NCI-H774 (cell line): Measurements from ENCODE around the gene FGF18.
A peak's percentile ranks its signal among the peaks of the same experiment; 100 is the strongest.

Source experiments
- DNase-seq: peaks from one replicate; lab custom pipeline; 2025; lab: John Stamatoyannopoulos, UW

FGF18 gene

DNA sequence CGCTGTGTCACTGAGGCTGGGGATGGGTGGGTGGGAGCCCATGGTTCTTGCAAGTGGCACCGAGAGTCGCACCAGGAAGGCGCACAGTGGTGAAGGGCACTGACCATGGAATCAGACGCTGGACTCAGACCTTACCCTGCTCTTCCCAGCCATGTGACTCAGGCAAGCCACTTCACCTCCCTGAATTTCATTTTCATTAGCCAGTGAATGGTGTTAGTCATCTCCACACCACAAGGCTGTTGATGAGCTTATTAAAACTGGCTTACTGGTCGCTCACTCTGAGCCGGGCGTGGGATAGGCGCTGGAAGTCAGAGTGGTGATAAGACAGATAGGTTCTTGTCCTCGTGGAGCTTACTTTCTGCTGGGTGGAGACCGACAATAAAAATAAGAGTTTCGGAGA is 25.1 kb downstream of the FGF18 start:
- DNase-seq, result no peak

DNA sequence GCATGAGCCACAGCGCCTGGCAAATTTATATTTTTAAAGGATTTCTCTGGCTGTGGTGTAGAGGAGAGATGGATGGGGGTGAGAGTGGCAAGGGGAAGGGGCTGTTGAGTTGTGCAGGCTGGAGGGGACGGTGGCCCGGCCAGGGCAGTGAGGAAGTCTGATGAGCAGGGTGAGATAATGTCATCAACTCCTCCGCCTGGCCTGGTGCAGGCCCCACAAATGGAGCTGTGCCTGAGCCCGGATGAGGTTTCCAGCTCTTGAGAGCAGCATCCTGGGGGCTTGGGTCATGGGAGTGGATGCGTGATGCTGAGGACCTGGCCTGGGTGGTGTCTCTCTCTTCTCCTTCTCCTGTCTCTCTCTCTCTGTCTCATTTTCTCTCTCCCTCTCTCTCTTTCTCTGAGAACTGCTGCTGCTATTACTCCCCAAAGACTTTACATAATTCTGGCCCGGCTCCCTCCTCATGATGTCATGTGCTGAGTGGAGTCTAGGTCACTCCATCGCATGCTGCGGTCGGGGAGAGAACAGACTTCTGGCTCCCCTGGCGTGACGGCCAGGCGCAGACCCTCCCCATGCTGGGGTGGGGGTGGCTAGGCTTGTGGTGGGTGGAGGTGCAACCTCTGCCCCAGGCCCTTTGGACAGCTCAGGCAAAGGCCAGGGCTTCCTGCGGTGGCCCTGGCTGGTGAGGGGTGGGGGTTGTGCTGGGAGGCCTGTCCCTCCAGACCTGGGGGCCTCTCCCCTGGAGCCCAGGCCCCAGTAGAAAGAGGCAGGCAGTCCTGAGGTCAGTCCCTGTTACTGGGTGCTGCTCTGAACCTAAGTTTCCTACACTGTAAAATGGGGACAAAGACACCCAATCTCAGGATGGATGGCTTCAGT is 26.4 kb downstream of the FGF18 start:
- DNase-seq, result no peak

DNA sequence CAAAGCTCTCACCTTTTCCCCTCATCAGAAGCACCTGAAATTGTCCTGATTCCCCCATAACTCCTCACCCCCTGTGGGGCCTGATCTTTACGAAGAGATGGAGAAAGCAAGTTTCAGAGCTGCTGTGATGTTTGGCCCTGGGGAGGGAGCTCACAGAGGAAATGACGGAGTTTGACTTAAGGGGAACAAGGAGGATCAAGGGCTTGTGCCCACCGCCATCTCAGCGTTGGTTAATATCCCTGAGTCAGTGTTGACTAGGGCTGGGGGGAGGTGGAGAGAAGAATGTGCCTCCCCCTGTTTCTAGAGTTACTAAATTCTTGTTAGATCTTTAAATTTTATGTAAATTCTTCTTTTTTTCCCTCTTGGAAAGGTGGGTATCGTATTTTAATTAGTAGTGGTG is 27.8 kb downstream of the FGF18 start:
- no peak for DNase-seq

DNA sequence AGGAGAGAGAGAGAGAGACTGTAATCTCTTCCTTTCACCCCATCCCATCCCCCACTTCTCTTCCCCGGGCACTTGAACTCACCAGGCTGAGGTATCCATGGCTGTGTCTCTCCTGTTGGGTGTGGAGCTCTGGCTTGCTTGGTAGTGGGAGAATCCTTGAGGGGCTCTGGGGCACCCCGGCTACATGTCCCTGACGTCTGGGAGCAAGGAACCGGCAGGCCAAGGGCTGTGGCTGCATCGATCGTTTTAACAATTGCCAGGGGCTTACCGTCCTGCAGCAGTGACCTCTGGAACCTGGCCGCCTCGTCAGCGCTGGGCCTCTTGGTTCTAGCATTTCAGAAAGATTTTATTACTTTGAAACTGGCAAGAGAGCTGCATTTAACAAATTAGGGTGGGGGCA is 30.0 kb downstream of the FGF18 start:
- DNase-seq, result no peak

DNA sequence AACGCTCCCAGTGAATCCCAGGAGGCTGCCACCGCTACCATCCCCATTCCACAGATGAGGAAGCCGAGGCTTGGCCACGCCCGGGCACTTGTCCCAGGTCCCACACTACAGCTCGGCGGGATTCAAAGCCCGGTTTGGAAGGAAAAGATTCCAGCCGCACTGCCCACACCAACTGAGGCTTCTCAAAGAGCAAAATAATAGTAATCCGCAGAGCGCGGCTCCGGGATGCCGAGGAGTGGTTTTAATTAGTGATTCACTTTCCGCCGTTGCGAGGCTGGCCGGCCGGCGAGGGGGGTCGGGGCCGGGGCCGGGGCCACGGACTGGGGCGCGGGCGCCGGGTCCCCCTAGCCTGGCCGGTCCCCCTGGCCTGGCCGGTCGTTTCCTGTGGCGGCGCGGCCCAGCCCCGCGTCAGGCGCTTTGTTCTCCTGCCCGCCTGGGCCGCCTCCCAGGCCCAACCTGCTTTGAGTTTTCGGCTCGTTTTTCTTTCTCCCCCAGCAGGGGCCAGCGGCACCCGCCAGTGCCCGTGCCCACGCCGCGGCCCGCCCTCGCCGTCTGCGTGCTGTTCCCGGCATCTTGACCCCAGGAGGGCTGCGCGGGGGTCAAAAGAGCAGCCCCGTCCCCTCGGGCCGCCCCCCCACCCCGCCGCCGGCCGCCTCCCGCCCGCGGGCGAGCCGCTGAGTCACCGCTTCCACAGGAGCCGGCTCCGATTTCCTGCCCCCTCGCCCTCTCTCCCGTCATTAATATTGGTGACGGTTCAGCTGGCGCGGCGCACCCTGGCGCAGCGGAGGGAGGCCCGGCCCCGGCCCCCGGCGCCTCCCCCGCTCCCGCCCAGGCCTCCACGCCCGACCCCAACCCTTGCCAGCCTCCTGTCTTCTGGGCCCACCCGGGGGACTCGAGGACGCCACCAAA is 31.2 kb downstream of the FGF18 start:
- no peak for DNase-seq

DNA sequence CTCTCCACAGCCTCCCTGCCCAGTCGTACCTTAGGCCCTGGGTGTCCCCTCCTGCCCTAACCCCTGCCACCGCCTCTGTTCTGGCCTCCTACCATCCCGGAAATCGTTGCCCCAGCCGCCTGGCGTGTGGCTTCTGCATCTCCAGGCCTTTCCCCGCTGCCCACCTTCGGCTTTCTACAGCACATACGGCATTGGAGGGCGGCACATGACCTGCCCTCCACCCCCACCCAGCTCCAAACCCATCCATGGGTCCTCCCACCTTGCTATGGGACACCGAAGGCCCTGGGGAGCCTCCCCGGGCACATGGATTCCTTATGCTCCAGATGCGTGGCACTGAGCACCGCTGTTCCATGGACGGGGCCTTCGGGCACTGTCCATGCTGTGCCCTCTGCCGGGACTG is 32.0 kb downstream of the FGF18 start:
- DNase-seq, result no peak

DNA sequence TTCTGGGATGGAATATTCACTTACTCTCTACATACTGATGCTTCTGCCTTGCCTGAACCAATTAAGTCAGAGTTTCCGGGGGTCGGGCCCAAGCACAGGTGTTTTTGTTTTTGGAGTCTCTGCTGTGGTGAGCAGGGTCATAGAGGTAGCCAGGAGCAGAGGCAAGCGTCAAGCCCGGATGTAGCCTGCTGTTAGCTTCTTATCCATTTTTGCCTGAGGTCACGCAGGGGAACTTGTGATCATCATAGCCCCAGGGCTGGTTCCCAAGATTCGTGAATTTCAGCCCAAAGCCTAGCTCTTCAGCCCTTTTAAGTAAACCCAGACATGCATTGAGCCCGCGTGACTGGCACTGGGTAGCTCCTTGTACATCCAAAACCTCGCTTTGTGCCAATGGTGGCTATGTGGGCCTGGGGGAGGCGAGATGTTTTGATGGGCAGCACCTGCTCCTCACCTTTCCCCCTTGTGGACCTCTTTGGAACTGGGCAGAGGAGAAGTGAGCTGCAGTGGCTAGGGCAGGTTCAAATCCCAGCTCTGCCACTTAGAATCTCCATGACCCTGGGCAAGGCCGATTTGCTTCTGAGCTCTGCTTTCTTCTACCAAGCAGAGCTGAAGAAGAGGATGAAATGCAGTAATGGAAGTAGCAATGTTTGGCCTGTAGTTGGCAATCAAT is 33.7 kb downstream of the FGF18 start:
- no peak for DNase-seq

DNA sequence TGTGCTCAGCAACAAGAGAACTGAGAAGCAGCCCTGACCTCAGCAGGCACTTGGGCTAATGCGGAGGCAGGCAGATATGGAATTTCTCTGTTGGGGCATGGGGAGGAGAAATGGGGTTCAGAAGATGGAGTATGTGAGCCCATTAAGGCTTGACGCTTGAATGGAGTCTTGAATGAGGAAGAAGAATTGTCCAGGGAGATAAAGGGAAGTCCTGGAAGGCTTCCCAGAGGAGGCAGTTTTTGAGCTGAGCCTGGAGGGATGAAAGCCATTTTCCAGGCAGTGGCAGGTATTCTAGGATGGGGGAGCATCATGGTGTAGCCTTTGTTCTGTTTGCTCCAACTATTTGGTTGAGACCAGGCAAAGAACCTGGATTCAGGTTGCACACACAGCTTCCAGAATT is 34.5 kb downstream of the FGF18 start:
- DNase-seq, result no peak

DNA sequence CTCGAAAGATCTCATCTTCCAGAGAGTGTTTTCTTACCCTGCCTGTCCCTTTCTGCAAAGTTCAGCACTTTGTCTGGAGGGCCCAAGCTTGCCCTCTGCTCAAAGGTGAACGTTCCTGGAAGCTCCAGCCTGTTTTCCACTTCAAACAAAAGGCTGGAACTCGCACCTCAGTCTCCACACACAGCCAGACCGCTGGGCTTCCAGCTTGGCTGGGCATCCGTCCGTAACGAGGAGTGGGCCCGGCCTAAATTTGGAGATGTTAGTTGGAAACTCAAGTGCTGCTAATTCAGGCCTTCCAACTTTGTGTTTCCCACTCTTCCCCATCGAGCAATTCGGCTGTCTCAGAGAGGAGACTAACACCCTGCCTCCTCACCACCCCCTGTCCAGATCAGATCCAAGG is 35.1 kb downstream of the FGF18 start:
- no peak for DNase-seq

DNA sequence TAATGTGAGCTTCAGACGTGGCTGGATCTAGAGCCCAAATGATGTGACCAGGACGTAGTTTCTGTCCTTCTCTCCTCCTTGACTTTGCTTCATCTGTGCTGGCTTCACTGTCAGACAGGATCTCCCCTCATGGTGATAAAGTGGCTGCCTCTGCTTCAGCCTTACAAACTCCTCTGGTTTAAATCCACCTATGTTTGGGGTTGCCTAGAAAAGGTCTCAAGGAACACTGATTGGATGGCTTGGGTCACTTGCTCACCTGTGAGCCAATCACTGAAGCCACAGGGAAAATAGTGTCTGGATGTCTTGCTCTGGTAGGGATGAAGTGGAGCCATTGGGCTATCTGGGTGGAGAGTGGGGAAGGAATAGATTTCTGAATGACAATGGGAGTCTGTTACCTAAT is 36.1 kb downstream of the FGF18 start:
- DNase-seq, result no peak

DNA sequence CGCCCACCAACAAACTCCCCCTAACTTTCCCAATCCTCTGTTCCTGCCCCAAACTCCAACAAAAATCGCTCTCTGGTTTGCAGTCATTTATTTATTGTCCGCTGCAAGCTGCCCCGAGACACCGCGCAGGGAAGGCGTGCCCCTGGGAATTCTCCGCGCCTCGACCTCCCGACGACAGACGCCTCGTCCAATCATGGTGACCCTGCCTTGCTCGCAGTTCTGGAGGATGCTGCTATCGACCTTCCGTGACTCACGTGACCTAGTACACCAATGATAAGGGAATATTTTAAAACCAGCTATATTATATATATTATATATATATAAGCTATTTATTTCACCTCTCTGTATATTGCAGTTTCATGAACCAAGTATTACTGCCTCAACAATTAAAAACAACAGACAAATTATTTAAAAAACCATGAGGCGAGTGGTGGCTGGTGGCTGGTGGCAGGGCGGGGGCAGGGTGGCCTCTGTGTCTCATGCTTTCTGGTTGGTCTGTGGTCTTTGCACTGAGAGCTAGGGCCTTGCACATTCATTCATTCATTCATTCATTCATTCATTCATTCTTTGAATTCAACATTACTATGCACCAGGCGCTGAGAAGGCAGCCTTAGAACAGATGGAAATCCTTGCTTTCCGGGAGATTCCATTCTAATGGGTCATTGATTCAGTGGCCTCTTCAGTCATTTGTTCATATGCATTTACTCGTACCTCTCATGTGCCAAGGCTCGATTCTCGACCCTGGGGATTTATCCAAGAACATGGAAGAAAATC is 37.9 kb downstream of the FGF18 start:
- no peak for DNase-seq

DNA sequence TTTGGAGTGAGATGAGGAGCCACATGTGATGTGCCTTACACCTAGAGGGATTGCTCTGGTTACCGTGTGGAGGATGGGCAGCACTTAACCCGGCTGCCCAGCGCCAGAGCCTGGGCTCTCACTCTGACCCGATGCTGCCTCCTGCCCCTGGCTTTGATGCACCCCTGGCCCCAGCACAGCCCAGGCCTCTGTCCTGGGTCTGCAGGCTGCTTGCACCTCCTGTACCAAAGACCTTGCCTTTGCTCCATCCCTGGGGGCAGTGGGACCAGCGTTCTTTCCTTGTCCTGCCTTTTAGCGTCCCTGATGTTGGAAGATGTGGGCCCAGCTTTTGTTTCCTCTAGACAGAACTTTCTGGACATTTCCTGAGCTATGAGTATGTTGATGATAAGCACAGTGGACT is 40.4 kb downstream of the FGF18 start:
- no peak for DNase-seq

DNA sequence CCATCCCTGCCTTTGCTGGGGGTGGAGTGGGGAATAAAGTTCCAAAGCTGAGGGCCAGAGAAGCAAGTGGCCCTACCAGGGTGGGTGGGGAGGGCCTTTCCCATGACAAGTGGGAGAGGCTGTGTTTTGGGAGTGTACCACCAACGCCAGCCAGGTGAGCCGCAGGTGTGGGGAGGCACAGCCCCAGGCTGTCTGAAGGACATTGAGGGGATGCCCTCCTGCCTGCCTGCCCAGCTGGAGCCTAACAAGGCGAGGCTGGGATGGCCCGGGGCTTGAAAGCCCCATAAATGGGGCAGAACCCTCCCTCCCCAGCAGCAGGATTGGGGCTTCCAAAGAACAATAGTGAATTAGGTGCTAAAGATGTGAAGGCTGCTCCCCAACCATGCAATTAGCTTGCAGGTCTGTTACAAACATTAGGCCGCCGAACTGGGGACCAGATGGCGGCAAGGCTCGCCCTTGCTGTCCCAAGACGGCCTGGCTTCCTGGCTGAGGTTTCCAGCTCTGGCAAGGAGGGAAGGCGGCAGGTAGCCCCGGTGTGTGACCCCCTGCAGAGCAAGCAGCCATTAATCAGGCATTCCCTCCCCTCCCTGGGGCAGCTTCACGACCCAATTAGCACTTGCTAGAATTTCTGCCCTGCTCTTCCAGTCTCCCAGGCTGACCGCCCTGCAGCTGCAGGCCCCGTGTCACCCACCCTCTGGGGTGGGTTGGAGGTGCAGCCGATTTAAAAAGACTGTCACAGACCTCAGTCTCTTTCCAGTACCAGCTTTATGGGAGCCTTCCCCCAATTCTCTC is 42.9 kb downstream of the FGF18 start:
- DNase-seq, result no peak

DNA sequence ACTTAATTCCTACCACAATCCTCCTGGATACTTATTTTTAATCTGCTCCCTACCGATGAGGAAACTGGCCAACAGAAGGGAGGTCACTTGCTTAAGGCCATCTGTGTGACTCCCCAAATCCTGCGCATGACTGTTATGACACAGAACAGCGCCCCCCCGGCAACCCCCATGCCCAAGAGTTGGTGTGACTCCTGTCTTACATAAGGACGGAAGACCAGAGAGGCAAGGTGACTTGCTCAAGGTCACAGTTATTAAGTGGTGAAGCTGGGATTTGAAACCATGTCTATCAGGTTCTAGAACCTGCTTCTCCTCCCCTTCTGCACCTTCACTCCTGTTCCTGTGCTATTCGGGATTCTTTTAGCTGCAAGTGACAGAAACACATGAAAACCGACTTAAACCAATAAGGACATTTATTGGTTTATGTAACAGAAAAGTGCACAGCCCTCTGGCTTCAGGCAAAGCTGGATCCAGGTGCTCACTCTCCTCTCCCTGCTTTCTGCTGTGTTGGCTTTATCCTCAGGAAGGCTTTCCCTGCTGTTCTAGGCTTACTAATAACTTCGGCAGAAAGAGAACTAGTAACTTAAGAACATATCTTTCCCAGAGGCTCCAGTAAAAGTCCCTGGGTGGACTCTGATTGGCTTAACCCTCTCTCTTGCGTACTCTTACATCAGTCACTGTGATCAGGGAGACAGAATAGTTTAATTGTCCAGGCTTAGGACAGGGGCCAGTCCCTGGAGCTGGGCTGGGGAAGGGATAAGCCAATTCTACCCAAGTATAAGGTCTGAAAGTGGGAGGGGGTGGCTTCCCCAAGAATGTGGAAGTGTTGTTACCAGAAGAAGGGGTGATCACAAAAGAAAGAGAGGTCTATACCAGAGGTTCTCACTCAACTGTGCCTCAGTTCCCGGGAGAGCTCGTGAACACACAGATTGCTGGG is 43.7 kb downstream of the FGF18 start:
- no peak for DNase-seq

DNA sequence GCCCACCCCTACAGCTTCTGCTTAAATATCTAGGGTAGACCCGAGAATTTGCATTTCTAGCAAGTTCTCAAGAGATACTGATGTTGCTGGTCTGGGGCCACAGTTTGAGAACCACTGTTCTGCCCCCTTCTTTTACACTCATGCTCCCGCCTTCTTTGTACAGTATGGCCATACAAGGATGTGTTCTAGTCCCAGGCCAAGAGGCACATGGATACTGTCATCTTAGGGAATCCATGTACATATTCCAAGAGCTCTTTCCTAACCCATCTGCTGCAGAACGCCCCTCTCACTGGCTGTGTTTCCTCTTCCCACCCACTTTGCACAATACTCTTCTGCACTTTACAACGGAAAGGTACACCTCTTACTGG is 44.4 kb downstream of the FGF18 start:
- DNase-seq, result no peak

DNA sequence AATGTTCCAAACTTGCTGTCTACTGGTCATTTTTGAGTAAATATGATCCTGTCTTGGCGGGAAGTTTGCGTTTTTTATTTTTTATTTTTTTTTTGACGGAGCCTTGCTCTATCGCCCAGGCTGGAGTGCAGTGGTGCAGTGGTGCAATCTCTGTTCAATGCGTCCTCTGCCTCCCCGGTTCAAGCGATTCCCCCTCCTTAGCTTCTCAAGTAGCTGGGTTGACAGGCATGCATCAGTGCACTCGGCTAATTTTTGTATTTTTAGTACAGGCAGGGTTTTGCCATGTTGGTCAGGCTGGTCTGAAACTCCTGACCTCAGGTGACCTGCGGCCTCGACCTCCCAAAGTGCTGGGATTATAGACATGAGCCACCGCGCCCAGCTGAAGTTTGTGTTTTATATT is 45.4 kb downstream of the FGF18 start:
- DNase-seq, result no peak

DNA sequence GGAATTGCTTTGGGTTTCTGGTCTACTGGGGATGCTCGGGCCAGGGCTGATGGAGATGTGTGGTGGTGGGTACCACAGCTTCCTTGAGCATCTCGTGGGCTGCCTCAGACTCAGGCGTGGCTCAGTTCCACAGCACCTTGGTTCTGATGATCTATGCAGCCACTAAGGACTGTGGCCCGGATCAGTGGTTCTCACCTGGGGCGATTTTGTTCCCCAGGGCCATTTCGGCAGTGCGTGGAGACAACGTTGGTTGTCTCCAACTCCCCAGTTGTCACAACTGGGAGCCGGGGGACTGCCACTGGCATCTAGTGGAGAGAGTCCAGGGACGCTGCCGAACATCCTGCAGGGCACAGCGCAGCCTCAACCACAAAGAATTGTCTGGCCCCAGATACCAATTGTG is 47.7 kb downstream of the FGF18 start:
- no peak for DNase-seq

DNA sequence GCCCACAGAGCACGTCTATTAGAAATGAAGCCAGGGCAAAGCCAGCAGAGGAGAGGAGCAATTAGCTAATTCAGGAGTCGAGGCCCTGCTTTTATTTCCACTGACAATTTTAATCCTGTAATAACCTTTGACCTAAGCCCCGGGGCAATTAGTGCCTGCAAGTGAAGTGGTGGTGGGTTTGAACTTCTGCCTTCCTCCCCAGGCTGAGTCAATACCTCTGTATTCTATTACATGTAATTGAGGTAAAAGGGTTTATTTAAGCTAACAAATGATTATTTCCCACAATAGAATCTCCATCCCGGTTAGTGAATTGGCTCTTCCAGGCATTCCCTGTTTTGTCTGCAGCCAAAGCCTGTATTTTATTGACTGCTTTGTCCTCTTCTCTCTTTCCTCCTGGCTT is 49.9 kb downstream of the FGF18 start:
- DNase-seq, result peak; percentile 40

DNA sequence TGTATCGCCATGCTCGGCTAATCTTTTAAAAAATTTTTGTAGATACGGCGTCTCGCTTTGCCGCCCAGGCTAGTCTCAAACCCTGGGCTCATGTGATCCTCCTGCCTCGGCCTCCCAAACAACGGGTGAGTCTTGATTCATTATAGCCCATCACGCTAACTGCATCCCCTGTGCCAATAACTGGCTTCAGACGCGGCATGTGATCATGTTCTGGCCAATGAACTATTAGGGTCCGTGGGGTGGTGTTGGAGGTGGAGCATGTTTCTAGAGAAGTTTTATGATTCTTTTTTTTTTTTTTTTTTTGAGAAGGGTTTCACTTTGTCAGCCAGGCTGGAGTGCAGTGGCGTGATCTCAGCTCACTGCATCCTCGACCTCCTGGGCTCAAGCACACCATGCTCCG is 51.0 kb downstream of the FGF18 start:
- DNase-seq, result no peak

DNA sequence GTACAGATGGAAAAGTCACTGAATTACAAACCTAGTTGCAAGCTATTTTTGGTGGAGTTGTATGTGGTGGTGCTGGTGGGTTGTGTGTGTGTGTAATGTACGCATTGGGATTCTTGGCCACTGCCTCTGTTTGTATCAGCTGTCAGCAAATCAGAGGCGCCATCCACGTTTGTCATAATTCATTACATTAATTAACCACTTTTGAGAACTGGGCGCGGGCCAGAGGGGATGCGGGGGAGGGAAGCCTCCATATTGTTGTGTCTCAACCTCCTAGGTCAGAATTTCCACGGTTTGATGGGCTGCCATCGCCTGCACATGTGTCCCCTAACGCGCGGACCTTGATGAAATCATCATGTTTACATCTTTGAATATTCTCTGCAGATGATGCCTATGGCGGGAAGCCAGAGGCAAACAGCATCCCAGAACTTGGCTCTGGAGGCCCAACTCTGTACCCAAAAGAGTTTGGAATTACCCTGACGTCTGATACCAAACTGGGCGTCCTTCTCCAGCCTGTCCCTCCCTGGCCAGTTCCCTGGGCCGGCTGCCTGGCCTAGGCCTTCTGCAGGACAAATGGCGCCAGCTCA is 54.9 kb downstream of the FGF18 start:
- DNase-seq, result no peak
